ENCODE results near the gene PCK1.

The PCK1 gene

DNA sequence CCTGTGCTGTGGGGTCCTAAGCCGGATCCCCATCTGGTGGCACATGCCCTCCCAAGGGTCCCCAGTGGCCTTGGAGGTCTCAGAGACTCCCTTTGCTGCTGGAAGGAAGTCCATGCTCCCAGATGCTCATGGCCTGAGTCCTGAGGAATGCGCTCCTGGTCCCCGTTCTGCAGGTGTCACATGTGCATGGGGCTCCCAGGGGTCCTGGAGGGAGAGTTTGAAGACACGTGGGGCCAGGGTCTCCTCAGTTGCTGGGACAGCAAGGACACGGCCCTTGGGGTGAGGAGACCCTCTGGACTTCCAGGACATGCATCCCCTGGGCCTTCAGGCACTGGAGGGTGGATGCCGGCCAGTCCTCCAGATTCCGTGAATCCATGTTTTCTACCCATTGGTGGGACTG, 47.6 kb downstream of the PCK1 start:
- DNase-seq, result no peak

DNA sequence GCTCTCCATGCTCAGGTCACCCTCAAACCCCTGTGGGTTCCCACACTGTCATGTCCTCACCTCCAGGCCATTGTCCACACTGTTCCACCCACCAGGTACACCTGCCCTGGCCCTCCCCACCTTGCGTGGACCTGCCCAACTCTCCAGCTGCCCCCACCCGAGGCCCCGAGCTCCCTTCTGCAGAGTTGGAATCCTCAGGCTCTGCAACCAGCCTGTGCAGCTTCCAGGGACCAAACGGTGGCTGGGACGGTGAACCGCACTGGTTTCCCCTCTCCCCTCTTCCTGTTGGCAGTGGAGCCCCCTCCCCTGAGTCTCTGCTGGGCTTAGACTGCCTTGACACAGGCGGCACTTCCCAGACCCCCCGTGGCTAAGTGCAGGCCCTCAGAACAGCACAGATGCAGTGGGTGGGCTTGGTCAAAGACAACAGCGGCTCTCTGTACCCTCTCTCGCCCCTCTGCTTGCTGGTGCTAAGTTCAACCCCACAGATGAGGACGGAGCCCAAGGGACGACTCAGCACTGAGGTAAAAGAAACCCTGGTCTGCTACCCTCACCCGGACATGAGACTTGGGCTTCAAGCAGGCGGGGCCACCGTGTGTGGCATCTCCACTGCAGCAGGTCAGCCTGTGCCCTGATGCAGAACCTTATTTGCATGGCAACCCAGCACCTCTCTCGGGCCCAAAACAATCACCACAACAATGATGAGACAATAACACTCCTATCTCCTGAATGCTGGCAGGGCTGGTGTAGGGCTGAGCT, 48.4 kb downstream of the PCK1 start:
- DNase-seq, result no peak

DNA sequence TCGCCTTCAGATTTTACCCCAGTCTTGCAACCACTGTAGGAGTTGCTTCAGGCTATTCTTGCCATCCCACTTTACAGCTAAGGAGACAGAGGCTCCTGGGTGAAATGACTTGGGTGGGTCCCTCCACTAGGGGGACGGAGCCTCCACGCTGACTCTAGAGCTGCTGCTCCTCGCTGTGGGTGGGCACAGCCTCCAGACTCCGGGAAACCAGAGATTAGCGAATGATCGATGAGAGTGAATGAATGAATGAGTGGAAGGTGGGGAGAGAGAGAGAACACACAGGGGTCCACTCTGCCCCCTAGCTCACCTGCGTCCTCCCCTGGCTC, 48.9 kb downstream of the PCK1 start:
- DNase-seq, result no peak

DNA sequence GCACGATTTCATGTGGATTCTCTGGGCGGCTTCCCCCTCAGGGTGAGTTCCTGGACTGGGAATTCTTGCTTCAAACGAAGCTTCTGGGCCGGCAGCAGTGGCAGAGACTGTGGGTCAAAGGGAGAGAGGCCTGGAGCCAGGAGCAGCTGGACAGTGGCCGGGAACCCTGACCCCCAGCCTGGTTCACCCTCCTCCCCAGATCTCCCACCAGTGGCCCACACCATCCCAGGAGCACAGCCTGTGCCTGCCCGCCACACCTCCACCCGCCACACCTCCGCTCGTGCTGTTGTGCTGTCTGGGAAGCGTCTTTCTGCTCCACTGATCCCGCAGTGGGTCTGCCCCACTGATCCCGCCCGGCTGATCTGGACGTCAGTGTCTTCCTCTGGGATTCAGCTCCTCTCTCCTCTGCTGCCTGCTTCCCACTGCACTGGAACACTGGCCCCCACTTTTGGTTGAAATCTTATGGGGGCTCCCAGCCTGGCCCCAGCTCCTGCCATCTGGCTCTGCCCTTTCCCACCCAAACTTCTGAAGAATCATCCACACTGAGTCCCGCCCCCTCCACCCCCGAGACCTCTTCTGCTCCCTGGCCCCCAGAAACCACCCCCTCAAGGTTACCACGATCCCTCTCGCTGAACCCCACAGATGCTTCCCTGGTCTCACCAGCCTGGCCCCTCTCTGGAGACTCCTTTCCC, 49.5 kb downstream of the PCK1 start:
- DNase-seq, result no peak

DNA sequence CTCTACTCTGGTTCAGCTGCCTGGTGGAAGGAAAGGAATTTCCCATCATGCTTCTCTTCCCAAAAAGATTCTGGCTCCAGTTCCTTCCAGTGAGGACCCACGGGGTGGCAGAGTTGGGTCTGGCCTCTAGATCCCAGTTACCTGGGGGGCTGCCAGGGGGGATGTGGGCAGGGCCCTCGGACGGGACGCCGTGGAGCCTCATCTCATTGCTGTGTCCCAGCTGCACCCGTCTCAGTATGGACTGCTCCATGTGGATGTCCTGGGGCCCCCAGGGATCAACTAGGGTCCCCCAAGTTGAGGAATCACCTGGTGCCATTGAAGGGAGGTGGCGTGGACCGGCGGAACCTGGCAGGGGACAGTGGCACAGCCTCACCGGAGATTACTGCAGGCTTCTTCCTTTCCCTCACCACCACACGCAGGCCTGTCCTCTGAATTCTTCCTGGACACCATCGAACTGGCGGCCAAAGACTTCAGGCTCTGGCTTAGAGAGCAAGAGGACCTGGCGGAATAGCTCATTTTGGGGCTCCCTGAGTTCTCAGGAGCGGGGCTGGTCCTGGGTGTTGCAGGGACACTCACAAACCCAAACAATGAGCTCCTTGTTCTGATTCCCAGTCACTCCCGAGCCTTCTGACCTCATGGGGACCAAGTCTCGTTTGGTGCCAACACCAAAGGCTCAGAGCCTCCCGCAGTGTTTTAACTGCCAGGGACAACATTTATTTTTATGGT, 50.8 kb downstream of the PCK1 start:
- DNase-seq, result no peak

DNA sequence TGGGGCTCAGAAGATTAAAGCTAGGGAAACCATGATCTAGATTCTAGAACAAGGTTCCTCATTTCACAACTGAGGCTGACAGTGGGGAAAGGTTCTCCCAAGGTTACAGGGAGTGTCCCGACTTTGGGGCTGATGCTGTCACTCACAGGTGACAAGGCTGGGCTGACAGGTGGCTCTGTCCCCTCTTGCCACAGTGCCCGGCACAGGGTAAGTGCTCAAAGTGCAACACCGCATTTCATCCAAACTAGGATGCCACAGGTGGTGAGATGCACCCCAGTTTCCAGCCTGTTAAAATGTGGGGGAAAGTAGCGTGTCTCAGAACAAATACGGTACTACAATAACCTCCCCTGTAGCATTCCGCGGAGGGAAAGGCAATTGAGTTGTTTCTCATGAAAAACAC, 51.5 kb downstream of the PCK1 start:
- DNase-seq, result no peak

DNA sequence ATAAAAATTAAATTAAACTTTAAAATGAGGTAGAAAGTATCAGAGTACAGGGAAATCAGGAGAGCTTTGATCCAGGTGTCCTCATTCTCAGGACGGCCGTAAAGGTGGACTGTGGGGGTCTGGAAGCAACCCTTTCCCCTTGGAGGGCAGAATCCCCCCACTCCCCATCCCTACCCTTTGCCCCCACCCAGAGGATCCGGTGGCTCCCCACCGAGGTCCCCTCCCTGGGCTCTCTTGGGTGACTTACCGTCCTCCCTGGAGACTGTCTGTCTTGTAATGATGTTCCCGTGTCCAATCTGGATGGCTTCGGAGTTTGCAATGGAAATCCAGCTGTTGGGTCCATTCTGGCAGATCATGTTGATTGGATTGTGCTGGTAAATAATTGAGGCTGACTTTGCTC, 52.0 kb downstream of the PCK1 start:
- DNase-seq, result no peak

DNA sequence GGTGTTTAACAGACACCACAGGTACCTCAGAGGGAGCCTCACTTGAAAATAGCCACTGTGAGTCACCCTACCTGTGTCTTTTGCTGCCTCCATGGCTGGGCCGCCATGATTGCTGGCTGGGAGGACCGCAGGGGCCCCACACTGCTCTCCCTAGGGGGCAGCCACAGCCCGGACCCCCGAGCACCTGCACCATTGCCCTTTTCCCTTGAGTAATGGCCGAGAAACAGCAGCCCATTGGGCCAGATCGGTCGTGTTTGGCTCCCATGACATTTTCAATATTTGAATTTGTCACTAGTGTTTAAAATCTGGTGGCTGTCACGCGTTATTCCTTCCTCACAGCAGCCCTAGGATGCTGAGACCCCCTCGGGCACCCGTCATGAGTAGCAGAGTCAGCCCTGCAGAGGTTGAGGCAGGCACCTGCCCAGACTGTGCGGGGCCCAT, 52.6 kb downstream of the PCK1 start:
- DNase-seq, result no peak

DNA sequence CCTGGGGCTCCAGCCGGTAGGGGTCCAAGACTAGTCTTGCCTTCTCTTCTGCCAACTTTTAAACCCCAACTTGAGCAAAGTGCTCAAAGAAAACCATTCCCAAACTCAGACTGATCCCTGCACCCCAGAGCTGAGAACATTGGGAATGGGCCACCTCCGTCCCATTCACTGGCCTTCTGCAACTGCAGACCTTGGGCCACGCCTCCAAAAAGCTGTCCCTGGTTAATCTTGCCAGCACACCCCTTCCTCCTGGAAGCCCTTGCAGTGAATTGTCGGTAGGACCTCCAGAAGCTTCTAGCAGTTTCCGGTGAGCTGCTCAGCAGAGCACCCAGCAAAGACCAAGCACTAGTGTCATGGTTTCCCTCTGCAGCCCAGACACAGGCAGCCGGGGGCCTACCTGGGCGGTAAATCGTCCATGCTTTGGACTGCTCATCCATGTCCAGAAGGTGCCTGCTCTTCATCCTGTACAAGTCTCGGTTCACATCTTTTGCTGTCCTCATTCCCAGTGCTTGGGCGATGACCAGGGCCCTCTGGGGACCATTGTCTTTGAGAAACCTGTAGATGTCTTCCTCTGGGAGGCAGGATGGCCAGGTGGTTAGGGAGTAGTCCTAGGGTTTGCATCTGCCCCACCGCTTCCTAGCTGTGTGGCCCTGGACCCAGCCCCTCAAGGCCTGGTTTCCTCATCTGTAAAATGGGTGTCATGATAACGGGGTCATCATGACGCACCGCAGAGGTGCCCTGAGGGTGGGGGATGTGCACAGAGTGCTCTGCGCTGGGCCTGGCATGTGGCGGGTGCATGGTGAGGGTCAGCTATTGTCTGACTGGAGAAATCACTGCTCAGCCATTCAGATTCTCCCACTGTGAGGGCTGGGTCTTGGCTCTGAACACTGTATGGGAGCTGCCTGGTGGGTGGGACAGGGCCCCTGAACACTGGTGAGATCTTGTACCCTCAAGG, 53.9 kb downstream of the PCK1 start:
- DNase-seq, result no peak

DNA sequence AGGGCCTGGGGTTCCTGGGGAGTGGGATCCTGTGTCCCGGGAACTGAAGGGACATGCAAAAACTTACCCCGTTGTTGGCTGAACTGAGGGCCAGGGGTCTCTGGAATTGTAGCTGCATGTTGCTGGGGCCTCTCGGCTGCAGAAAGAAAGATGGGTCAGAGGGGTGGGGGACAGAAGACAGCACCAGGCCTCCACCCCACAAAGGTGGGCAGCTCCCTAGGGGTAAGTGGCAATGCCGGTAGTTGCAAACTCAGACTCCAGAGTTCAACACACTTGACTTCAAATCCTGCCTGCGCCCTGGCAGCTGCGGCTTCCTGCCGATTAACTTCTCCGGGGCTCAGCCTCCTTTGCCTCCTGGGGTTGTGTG, 54.5 kb downstream of the PCK1 start:
- DNase-seq, result no peak

DNA sequence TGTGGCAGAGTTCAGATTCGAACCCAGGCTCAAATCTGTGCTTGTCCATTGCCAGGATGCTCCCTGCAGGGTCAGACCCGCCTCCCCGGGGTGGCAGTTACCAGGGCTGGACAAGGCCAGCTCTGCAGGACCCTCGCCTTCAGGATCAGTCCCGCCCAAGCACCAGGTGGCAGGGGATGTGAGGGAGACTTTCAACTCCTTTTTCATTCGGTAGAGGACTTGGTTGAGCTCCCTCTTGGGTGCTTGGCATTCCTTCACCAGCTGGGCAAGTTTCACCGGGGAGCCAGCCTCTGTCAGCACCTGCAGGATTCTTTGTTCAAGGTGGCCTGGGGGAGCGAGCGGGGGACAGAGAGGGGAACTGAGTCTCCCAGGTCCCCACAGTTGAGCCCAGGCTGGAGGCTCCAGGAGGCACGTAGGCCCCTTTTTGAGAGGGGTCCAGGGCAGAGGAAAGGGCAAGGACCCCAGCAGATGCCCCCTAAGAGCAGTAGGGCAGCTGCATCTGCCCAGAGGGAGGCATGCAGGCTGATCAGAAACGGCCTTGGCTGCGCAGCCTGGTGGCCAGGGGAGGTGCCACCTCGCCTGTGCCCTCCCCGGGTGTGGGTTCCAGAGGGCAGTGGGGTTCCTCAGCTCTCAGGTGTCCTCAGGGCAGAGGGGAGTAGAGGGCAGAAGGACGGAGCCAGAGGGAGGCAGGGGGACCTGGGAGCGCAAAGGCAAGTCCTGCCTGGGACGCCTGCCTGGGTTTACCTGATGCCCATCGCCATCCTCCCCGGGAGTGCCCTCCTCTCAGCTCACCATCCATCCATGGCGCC, 55.4 kb downstream of the PCK1 start:
- DNase-seq, result no peak

DNA sequence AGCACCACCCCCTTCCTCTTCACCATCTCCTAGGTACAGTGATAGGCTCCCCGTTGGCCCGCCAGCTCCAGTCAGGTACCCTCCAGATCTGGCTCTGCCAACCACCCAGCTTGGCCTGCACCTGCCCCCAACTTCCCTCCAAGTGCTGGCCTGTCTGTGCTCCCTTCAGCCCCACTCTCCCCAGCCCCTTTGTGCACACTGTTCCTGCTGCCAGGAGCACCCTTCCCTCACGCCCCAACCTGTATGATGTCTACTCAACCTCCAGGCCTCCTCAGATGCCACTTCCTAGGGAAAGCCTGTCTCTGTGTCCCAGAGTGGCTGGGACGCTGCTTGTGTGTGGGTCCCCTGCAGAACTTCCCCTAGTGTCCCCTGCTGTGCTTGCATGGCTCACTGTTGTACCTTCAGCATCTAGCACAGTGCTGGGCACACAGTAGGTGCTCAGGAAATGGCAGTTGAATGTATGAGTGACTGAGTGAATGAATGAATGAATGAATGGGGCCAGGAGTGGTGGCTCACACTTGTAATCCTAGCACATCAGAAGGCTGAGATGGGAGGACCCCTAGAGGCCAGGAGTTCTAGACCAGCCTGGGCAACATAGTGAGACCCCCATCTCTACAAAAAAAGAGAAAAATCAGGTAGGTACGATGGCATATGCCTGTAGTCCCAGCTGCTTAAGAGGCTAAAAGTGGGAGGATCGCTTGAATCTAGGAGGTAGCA, 56.3 kb downstream of the PCK1 start:
- no peak for DNase-seq
